ENCODE measurements around the gene KCNJ2.

- TF ChIP-seq CTCF (conservative IDR thresholded peaks at IDR 0.05; ENCODE audit: low read length): no peak
- TF ChIP-seq EZH2phosphoT487 (IDR thresholded peaks at IDR 0.05; ENCODE audit: borderline replicate concordance): no peak
These were observed 42.0 kb upstream of the KCNJ2 start for GRCh38 chr17:70127221-70127873.
